Stimulated activated CD4-positive, alpha-beta T cell treated with anti-CD3 and anti-CD28 coated beads, TNF-alpha, amount 100 ng/mL, for 1 hour (primary cell): Measurements from ENCODE around the gene SSMEM1.
"Not testable (repeated sequence)": the region's sequence is repeated elsewhere in the genome, so short reads cannot be mapped to it uniquely, and the experiment has no call there.

Experiments used
- DNase-seq, 3 donors: peaks; one replicate each; pipeline ENCODE4 v3.0.0-alpha.2; 2020; ENCODE audit warnings: low read depth in 3 of 3, low spot score in 1 of 3

Gene SSMEM1, protein sequence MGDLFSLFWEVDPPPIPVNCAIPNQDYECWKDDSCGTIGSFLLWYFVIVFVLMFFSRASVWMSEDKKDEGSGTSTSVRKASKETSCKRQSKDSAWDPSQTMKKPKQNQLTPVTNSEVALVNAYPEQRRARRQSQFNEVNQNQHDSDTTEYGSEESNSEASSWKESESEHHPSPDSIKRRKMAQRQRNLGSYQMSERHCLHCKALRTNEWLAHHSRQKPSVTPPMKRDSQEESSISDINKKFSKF

DNA sequence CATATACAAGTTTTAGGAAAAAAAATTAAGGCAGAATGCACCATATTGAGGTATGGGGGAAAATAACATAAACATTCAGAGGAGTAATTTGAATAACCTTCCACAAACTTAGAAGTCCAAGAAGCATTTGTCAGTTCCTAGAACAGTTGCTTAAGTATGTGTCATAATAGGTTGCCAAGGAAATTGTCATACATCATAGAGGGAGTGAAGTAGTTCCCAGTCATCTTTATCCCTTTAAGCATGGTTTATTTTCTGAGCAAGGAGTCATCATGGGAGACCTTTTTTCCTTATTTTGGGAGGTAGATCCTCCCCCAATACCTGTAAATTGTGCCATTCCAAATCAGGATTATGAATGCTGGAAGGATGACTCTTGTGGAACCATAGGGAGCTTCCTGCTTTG is at the start of gene SSMEM1:
TSS of gene SSMEM1 (plus strand) at position 219 of the 400 bp plus-strand sequence. CDS start at position 270, 51 bp downstream.
- DNase-seq, result no peak

DNA sequence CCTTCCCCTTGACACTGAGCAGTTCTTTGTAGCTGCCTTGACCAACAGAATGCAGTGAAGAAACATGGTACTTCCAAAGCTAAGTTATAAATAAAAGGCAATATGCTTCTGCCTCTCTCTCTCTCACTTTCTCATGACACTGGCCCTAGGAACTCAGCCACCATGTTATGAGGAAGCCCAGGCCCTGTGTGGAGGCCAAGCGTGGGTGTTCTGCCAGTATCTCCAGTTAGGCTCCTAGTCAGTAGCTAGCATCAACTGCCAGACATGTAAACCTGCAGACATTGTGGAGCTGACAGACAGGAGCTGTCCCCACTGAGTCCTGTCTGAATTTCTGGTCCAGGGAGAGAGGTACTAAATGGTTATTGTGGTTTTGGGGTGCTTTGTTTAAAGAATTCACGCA is 47.6 kb upstream of the SSMEM1 start:
- no peak for DNase-seq

DNA sequence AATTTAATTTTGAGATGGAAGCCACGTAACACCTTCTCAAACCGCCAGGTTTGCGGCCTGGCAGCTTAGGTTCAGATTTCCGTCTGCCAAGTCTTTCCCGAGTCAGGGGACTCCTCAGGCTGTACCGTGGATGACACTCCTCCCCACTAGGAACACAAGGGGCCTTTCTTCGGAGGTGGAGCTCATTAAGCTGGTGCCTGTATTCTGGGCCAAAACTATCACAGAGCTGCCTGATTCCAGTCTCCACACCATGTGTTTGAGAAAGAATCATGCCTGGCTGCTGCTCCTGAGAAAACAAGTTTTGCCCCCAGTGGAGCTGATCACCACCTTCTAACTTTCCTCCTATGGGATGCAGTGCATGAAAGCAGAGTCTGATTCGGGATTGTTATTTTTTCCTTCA is 47.2 kb upstream of the SSMEM1 start:
- DNase-seq, result no peak

DNA sequence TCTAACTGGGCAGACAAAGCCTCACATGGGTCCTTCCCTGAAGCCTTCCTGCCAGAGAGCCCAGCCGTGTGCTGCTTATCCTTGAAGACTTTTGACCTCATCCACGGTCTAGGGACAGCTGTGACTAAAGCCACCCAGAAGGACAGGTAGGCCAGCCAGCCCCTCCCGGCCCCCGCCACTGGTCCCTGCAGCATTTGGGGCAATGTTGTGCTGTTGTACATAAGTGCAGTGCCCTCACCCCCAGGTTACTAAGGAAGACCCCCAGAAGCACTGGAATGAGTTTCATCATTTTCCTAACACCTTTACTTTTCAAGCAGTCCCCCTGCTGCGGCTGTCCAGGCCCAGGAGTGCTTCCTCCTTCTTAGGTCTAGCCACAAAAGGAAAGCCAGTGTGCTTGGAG is 45.5 kb upstream of the SSMEM1 start:
- DNase-seq, result no peak

DNA sequence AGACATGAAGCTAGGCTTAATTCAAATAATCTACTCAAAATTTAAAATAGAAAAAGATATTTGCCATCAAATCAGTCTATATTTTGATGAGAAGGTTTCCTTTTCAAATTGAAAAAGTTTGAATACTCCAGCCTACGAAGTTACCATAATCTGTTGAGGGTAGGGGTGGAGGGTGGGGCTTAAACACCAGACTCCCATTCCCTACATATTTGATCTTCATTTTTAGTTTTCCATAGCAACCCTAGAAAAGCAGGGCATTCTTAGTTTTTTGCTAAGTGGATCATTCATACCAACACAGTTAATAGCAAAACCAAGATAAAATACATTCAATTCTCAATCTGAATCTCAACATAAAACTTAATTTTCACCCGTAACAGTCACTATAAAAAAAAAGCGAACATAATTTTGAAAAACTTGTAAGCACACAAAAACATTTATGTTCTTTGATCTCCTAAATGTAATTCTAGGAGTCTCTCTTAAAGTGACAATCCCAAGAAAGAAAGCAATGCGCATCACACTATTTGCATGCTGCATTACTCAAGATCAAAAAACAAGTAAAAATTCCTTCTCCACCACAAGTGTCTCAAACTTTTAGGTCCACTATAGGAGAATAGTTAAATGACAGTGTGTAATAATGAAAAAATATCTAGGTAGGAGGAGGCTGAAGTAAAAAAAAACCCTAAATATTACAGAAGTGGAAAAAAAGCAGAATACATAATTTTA is 33.3 kb upstream of the SSMEM1 start:
- DNase-seq, result no peak

DNA sequence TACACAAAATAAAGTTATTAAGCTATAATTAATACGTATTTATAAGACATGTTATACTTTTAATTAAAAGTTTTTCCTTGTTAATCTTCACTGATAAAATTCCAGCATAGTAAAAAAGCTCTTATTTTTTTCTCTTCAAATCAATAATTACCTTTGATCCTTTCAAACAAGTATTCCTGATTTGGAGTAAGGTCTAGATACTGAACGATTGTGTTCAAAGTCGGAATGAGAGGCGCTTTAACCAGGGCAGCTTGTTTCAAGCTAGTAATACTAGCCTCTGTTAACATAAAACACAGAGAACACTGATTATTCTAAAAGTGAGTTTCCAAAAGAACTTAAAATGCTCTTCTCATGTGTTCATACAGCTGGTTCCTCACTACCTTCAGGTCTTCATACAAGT is 29.4 kb upstream of the SSMEM1 start:
- DNase-seq, result no peak

DNA sequence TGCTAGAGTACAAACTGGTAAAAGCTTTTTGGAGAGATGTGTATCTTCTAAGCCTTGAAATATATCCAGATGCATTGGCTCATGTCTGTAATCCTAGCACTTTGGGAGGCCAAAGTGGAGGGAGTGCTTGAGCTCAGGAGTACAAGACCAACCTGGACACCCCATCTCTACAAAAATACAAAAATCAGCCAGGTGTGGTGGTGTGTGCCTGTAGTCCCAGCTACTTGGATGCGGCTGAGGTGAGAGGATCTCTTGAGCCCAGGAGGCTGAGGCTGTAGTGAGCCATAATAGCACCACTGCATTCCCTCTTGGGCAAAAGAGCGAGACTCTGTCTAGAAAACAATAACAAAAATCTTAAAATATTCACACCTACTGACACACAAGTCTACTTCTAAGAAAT is 28.0 kb upstream of the SSMEM1 start:
- no peak for DNase-seq

DNA sequence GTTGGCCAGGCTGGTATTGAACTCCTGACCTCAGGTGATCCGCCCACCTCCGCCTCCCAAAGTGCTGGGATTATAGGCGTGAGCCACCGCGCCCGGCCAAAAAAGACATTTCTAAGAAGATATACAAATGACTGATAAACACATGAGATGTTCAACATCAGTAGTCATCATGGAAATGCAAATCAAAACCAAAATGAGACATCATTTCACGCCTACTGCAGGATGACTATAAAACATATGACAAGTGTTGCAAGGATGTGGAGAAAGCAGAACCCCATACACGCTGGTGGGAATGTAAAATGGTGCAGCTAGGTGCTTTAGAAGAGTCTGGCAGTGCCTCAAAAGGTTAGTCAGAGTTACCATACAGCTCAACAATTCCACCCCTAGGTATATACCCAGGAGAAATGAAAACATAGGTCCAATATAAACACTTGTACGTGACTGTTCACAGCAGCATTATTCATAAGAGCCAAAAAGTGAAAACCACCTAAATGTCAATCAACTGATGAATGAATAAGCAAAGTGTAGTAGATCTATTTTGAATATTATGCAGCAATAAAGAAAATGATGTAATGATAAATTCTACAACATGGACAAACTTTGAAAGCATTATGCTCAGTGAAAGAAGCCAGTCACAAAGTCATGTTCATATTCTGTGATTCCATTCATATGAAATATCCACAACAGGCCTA is 26.9 kb upstream of the SSMEM1 start:
- DNase-seq, result peak in 1 of 3 donors; percentile 9

DNA sequence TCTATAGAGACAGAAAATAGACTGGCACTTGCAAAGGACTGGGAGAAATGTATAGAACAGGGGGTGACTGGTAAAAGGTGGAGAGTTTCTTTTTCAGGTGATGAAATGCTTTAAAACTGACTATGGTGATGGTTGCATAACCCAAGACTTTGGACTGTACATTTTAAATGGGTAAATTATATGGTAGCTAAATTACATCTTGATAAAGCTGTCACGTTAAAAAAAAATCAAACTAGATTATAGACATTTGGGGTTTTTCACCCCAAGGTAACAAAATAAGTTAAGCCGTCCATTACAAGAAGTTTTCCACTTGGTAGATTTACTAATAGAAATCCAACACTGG is 26.4 kb upstream of the SSMEM1 start:
- no peak for DNase-seq

DNA sequence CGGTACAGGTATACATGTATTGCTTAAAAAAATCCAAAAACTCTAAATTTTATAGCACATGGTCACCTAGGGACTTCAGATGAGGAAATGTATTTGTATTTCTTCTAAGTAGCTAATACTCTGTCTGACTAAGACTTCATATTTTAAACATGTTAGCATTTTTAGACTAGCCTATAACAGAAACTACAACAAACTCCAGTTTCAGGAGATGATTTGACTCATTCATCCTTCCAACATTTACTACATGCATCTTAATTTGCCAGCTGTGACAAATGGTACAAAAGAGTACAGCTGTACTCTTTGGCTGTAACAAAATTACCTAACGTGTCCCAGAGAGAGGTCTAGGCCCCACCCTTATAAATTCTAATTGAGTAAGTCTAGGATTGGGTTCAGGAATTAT is 24.7 kb upstream of the SSMEM1 start:
- no peak for DNase-seq

DNA sequence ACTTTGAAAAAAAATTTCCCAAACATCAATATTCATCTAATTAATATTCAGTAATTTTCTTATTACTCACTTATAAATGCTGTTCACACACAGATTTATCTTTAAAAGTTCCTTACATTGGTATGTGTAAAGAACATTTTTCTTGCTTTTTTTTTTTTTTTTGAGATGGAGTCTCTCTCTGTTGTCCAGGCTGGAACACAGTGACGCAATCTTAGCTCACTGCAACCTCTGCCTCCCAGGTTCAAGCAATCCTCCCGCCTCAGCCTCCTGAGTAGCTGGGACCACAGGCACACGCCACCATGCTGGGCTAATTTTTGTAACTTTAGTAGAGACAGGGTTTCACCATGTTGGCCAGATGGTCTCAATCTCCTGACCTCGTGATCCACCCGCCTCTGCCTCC is 23.3 kb upstream of the SSMEM1 start:
- not testable (repeated sequence) for DNase-seq

DNA sequence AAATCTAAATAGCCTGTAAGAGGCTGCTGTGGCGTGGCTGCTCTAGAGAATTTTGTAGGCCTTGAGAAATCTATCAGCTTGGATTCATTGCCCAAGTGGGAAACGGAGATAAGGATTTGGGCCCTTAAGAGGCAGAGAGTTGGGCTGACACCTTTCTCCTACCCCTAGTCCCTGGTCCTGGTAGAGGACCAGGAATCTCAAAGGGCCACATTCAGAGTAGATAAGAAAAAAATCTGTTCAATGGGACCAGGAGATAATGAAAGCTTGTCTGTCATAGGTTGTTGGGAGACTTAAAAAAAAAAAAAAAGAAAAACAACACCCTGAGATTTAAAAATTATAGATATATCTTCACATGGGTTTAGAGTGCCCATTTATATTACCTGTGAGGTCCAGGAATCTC is 20.3 kb upstream of the SSMEM1 start:
- no peak for DNase-seq

DNA sequence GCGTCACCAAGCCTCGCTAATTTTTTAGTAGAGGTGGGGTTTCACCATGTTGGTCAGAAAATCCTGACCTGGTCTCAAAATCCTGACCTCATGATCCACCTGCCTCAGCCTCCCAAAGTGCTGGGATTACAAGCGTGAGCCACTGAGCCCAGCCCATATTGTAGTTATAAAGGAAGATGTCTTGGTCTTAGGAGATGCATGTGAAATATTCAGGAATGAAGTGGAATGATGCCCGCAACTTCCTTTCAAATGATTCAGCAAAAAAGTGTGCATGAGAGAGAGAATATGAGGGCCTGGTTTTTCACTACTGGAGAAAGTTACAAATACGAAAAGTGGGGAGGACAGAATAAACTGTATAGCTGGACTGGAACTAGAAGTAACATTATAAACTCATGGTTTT is 18.3 kb upstream of the SSMEM1 start:
- no peak for DNase-seq

DNA sequence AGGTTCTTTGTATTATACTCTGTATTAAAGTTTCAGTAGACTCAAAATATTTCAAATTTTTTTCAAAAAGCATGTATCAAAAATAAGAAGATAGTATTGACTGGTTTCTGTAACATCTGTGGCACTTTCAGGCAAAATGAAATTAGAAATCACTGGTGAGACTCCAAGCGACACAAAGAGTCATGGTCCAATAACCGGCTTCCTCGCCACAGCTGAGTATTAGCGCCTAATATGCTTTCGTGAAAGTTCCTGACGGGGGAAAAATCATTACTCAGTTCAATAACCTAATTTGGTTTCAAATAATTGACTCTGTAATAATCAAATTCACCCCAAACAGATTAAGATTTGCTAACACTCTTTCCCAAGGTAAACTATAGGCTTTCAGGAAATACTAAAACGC is 15.9 kb upstream of the SSMEM1 start:
- no peak for DNase-seq

DNA sequence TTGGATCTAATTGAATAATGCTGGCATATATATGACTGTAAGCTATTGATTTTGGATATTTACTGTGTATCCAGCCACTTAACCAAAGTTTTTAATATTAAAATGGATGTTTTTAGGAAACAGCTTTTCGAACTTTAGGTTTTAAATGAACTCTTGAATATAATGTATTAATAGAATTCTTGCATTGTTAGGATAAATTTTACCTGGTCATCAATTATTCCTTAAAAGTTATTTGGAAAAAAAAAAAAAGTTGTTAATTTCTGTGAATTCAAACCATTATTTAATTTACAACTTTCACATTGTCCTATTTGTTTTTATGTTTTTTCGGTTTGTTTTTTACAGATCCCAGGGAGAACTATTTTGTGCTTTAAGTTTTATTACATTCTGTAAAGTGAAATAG is 12.3 kb upstream of the SSMEM1 start:
- no peak for DNase-seq

DNA sequence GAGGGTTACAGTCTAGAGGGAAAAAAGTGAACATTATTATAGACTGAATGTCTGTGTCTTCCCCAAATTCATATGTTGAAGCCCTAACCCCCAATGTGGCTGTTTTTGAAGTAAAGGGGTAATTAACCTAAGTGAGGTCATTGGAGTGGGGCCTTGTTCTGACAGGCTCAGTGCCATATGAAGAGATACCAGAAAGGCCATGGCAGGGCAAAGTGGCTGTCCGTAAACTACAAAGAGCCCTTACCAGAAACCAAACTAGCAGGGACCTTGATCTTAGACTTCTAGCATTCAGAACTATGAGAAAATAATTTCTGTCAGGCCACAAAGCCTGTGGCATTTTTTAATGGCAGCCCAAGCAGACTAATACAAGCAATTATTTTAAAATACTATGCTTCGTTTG is 11.2 kb upstream of the SSMEM1 start:
- no peak for DNase-seq

DNA sequence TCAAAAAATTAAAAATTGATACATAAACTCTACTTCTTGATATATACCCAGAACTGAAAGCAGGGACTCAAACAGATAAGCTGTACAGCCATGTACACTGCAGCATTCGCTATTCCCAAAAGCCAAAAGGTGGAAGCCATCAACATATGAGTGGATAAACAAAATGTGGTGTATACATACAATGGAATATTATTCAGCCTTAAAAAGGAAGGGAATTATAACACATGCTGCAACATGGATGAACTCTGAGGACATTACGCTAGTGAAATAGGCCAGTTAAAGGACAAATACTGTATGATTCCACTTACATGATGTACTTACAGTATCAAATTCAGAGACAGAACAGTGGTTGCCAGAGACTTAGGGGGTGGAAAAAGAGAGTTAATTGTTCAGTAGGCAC is 10.6 kb upstream of the SSMEM1 start:
- no peak for DNase-seq

DNA sequence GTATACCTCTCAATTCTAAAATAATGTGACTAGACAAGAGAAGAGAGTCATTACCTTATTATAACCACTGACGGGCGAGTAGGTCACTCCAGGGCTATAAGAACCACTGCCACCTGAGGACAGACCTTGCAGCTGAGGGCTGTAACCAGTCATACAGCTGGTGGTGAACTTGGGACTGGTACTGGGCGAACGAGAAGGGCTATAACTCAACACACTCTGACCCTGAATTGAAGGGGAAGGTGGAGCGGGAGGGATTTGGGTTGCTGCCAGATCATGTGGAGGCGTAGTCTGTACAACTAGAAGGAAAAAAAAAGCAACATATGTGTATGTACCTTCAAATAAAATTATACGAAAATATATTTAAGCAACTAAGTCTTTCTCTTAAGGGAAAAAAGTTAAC is 5.9 kb upstream of the SSMEM1 start:
- no peak for DNase-seq

DNA sequence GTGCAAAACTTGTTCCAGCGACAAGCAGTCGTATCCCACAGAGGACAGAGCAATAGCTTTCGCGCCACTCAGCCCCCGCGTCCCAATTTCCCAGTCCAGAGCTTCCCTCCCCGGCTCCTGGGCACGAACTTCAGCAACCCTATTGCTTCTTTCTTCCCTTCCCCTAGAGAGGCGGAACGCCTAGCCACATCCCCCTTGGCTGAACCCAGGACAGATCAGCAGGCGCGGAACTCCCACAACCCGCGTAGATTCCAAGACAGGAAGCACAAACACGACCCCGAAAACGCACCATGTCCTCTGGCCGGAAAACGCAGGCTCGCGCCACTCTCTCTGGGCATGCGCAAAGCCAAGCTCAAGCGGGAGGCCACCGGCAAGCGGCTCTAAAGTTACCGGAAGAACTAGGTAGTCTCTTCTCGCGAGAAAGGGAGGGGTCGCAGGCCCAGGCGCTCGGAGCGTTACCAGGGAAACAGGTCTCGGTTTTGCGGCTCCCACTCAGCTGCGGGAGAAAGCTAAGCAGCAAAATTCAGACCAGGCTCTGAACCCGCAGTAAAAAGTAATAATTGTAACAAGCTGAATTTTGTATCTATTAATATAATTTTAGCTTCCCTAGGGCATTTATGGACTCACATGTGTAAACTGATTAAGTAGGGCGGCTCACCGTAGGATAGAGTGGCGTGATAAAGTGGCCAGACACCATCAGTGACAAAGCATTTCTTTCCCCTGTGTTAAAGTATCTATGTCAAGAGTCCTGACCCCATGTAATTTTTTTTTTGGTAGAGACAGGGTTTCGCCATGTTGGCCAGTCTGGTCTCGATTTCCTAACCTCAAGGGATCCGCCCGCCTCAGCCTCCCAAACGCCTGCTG is 2.3 kb upstream of the SSMEM1 start, which contains the start of gene TMEM209:
TSS of gene TMEM209 (minus strand) at position 323 of the 864 bp plus-strand sequence. CDS start at position 292, 31 bp downstream.
- peak; percentile 83 to 87 (median 83) for DNase-seq

DNA sequence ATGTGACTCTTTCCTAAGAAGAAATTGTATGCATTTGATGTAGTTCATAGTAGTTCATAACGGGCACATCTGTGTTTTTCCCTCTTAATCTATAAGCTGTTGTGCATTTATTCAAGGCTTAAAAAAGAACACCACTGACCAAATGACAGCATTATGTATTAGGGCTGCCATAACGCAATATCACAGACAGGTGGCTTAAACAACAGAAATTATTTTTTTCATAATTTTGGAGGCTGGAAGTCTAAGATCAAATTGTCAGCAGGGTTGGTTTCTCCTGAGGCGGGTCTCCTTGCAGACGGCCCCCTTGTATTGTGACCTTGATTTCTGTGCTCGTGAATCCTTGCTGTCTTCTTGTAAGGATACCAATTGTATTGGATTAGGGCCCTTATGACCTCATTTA is 627 bp upstream of the SSMEM1 start:
- DNase-seq, result no peak

DNA sequence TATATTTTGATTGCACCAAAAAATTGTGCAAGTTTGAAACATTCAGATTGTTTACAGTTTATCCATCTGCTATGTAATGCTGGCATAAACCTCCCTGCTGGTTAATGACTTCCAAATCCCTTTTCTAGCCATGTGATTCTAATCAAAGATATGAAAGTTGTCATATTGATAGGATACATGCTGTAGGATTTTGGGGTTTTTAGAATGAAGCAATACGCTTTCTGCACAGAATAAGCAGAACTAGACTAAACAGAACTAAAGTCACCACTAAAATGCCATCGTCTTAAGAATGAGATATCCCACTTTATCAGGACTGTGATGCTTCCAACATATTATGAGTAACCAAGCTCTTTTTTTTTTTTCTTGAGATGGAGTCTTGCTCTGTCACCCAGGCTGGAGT is 856 bp downstream of the SSMEM1 start:
- DNase-seq, result no peak
